B cell (primary cell): ENCODE measurements around the gene KIAA1210. TPM values are rescaled to one million over a fixed set of nuclear protein-coding genes. Genes with fewer than 3 reads are reported as not detected.

Source experiments
- ATAC-seq: fragments of 200-7000 bp; cut with Tn5 transposase; one replicate; pipeline ENCODE4 v1.10.0; 2021; ENCODE audit warnings: low read depth, mild to moderate bottlenecking, moderate number of reproducible peaks, moderate library complexity
- CTCF ChIA-PET: fragments of 350-600 bp; sonication (Branson Sonifier 250); formaldehyde crosslinking; loops from one replicate; lab custom pipeline; 2021; ENCODE audit warnings: antibody characterized with exemption, inconsistent platforms; lab: Charles Lee
- POLR2A ChIA-PET: fragments of 350-600 bp; sonication (Branson Sonifier 250); formaldehyde crosslinking; loops from one replicate; lab custom pipeline; 2021; ENCODE audit warnings: antibody characterized with exemption; lab: Charles Lee
- DNase-seq: peaks from one replicate; pipeline ENCODE4 v3.0.0; 2013
- H2AFZ ChIP-seq: 2 replicates; pipeline ENCODE4 v1.6.1; 2012; ENCODE audit warnings: mild to moderate bottlenecking, low read depth, low read length; ENCODE audit not compliant: insufficient read depth, poor library complexity, severe bottlenecking
- H3K27ac ChIP-seq, 2 donors: 1 replicate in 1 of 2; 2 replicates in 1 of 2; pipeline ENCODE4 v1.5.1; 2012 to 2013; ENCODE audit warnings: low read length in 2 of 2, mild to moderate bottlenecking in 2 of 2, moderate library complexity in 1 of 2
- H3K27me3 ChIP-seq, 4 experiments: fragments of 200-600 bp in 1 of 4; sonication (generic) in 1 of 4; replicated peaks in 1 of 4; 1 replicate in 2 of 4; 2 replicates in 2 of 4; pipeline versions ENCODE4 v1.6.1 to v1.7.0; 2013 to 2016; ENCODE audit warnings: low read length in 3 of 4, mild to moderate bottlenecking in 2 of 4, mixed read lengths in 1 of 4, moderate library complexity in 1 of 4; ENCODE audit not compliant: insufficient read depth in 4 of 4, control insufficient read depth in 3 of 4; ENCODE audit errors: control extremely low read depth in 1 of 4
- H3K36me3 ChIP-seq, 2 experiments: replicated peaks in 1 of 2; 1 replicate in 1 of 2; 2 replicates in 1 of 2; pipeline versions ENCODE4 v1.6.1 to v1.7.1; 2013; ENCODE audit warnings: low read length in 1 of 2; ENCODE audit not compliant: insufficient read depth in 2 of 2, control insufficient read depth in 1 of 2; ENCODE audit errors: control extremely low read depth in 1 of 2, extremely low read depth in 1 of 2
- H3K4me1 ChIP-seq, 2 donors: fragments of 200-600 bp in 1 of 2; sonication (generic) in 1 of 2; 1 replicate in 1 of 2; 2 replicates in 1 of 2; pipeline versions ENCODE4 v1.5.1 to v1.6.1; 2013 to 2017; ENCODE audit warnings: low read length in 2 of 2; ENCODE audit not compliant: control insufficient read depth in 2 of 2, insufficient read depth in 2 of 2
- H3K4me2 ChIP-seq: replicated peaks from 2 replicates; pipeline ENCODE3; 2012; ENCODE audit warnings: mild to moderate bottlenecking, low read depth, low read length; ENCODE audit not compliant: poor library complexity, severe bottlenecking
- H3K4me3 ChIP-seq, 5 experiments: fragments of 200-600 bp in 1 of 5; sonication (generic) in 1 of 5; 1 replicate in 3 of 5; 2 replicates in 2 of 5; pipeline versions ENCODE4 v1.5.1 to v1.7.0; 2011 to 2016; ENCODE audit warnings: low read length in 4 of 5, mild to moderate bottlenecking in 4 of 5, low read depth in 2 of 5, control low read depth in 1 of 5, moderate library complexity in 1 of 5; ENCODE audit not compliant: insufficient read depth in 1 of 5; ENCODE audit errors: control extremely low read depth in 1 of 5, extremely low read depth in 1 of 5
- H3K79me2 ChIP-seq: fragments of 200-600 bp; sonication (generic); one replicate; pipeline ENCODE4 v1.6.0; 2016; ENCODE audit warnings: low read length; ENCODE audit not compliant: control insufficient read depth, insufficient read depth
- H3K9ac ChIP-seq: fragments of 200-600 bp; sonication (generic); 2 replicates; pipeline ENCODE4 v1.6.1; 2017; ENCODE audit warnings: mild to moderate bottlenecking, low read length, moderate library complexity
- H3K9me3 ChIP-seq, 3 donors: one replicate each; pipeline versions ENCODE4 v1.6.1 to v1.7.1; 2013; ENCODE audit warnings: low read length in 2 of 3; ENCODE audit not compliant: control insufficient read depth in 2 of 3, insufficient read depth in 1 of 3; ENCODE audit errors: control extremely low read depth in 1 of 3
- H4K20me1 ChIP-seq: 2 replicates; pipeline ENCODE4 v1.6.0; 2012; ENCODE audit warnings: mild to moderate bottlenecking, low read length; ENCODE audit not compliant: insufficient read depth, control insufficient read depth, poor library complexity, severe bottlenecking
- H3K27ac Mint-ChIP-seq: one replicate; pipeline ENCODE4 v1.8.0; 2021; ENCODE audit warnings: mixed read lengths
- H3K27me3 Mint-ChIP-seq: one replicate; pipeline ENCODE4 v1.8.0; 2021; ENCODE audit warnings: mixed read lengths
- H3K4me1 Mint-ChIP-seq: one replicate; pipeline ENCODE4 v1.8.0; 2021; ENCODE audit warnings: mixed read lengths
- H3K4me3 Mint-ChIP-seq: one replicate; pipeline ENCODE4 v1.8.0; 2021; ENCODE audit warnings: mixed read lengths
- H3K9me3 Mint-ChIP-seq: one replicate; pipeline ENCODE4 v1.8.0; 2022; ENCODE audit warnings: mixed read lengths; ENCODE audit not compliant: insufficient read depth
- CTCF ChIP-seq: fragments of 200-600 bp; IDR thresholded peaks from one replicate; pipeline ENCODE4 v1.8.0; 2022; ENCODE audit warnings: antibody characterized with exemption, mild to moderate bottlenecking
- EZH2 ChIP-seq: IDR thresholded peaks from 2 replicates; pipeline ENCODE4 v1.6.1; 2012; ENCODE audit warnings: borderline replicate concordance, low read depth, mild to moderate bottlenecking, moderate library complexity, low read length; ENCODE audit not compliant: insufficient read depth, poor library complexity, severe bottlenecking
- WGBS: methylation state at CpG from one replicate; pipeline ENCODE4 v1.1.5; 2013; ENCODE audit warnings: missing lambda C conversion rate; ENCODE audit not compliant: insufficient coverage; 5-methylcytosine and 5-hydroxymethylcytosine counted together
- intact Hi-C: fragments of 100-400 bp; cut with micrococcal nuclease; formaldehyde crosslinking; loops from one replicate; pipeline ENCODE4 v1.10.0; 2022
- polyA plus RNA-seq: library from polyadenylated mRNA; depleted of rRNA; stranded (reverse); fragments of >200 nt; gene quantifications from 2 replicates; pipeline ENCODE4 v1.2.3, GENCODE V29; 2012
- total RNA-seq, 2 donors: library from RNA; stranded (reverse); fragments of 120-200 nt in 1 of 2; gene quantifications; 1 replicate in 1 of 2; 2 replicates in 1 of 2; pipeline versions ENCODE4 v1.2.3 to v1.2.4, GENCODE V29; 2013 to 2022

The KIAA1210 gene
- total and polyA plus RNA-seq, 2 donors (not counting 1 experiment from before 2014, with no cell fraction given) = not detected

GRCh38 chrX:119150163-119151050 is 22.8 kb upstream of the KIAA1210 start:
- Histone ChIP-seq H3K4me2 (no peak overlapping the region), H3K9me3 (no peaks in the 10 kb centered on the region), H3K4me3 (no peak overlapping the region), H4K20me1 (no peaks in the 10 kb centered on the region), H3K9ac (no peak overlapping the region), H3K4me1 (no peaks in the 10 kb centered on the region), H3K36me3 (no peaks in the 10 kb centered on the region), H3K27me3 (no peaks in the 10 kb centered on the region), H3K27ac (no peak overlapping the region), H3K79me2 (no peaks in the 10 kb centered on the region), H2AFZ (no peak overlapping the region)
- TF ChIP-seq CTCF = no peak
- 66% methylated on average over 16 of the region's 42 CpGs for WGBS
- ChIA-PET CTCF (no interaction called here), POLR2A (no interaction called here)
- H3K4me3 Mint-ChIP-seq = no peak overlapping the region
- intact Hi-C loops = no loop called here
- ATAC-seq (no peak), DNase-seq (no peak)
- no peaks in the 10 kb centered on the region for H3K9me3 Mint-ChIP-seq
- H3K4me1 Mint-ChIP-seq = no peaks in the 10 kb centered on the region
- peaks cover 13% of the 10 kb centered on the region for H3K27me3 Mint-ChIP-seq
- no peak overlapping the region for H3K27ac Mint-ChIP-seq

- WGBS = 90% methylated on average over 2 of the region's 4 CpGs
- no peaks in the 10 kb centered on the region for H3K27me3 ChIP-seq
- Mint-ChIP-seq H3K9me3 (no peaks in the 10 kb centered on the region), H3K27me3 (peaks cover 10% of the 10 kb centered on the region), H3K4me1 (no peaks in the 10 kb centered on the region), H3K27ac (no peak overlapping the region), H3K4me3 (no peak overlapping the region)
- no peaks in the 10 kb centered on the region for H3K36me3 ChIP-seq
- H3K4me3 ChIP-seq = no peak overlapping the region
- H3K79me2 ChIP-seq = no peaks in the 10 kb centered on the region
- CTCF ChIA-PET = no interaction called here
- TF ChIP-seq CTCF (no peak), EZH2 (no peak)
- H2AFZ ChIP-seq = no peak overlapping the region
- no peaks in the 10 kb centered on the region for H4K20me1 ChIP-seq
- ATAC-seq = no peak
- no peaks in the 10 kb centered on the region for H3K4me1 ChIP-seq
- H3K9me3 ChIP-seq = no peaks in the 10 kb centered on the region
- no peak overlapping the region for H3K4me2 ChIP-seq
- H3K9ac ChIP-seq = no peak overlapping the region
- POLR2A ChIA-PET = no interaction called here
- intact Hi-C loops = no loop called here
- H3K27ac ChIP-seq = no peak overlapping the region
- no peak for DNase-seq
Measured at GRCh38 chrX:119147486-119147885, 19.9 kb upstream of the KIAA1210 start.
